ENCODE results near the gene SLC6A8.

DNA sequence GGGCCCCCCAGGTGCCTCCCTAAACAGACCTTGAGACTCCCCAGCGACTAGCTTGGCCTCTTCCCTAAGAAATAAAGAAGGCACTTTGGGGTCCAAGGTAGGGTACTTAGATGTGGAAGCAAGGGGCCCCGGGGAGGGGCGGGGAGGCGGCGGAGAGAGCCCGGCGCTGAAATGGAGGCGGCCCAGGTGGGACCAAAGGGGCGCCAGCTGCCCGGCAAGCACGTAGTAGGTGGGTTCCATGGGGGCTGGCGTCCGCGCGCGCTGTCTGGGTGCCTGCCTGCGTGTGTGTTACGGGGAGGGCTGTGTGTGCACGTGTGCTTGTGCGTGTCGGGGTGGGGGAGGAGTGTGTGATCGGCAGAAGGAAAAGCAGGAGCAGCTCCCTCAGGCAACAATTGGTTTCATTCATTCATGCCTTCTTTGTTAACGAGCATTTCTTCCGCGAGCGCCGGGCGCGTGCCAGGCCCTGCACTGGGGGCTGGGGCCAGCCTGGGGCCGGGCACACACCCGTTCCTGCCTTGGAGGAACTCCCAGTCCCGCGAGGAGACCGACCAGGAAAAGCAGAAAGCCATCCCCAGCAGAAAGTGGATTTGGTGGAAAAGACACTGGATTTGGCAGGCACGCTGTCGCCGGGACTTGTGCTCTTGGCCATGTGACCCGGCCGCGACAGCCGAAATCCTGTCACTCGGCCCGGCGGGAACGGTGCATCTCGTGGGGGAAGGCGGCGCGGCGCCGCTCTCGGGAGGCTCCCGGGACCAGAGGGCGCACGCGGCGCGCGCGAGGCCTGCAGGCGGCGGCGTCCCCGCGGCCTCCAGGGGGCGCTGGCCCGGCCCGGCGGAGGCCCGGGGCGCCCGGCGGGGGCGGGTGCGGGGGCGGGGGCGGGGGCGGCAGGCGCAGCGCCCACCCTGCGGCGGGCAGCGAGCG is 44.0 kb upstream of the SLC6A8 start:
- TF ChIP-seq RAD21 (IDR thresholded peaks at IDR 0.05; ENCODE audit: low read depth), result no peak
- TF ChIP-seq NFIC (IDR thresholded peaks at IDR 0.05), result no peak
- TF ChIP-seq TAF1 (IDR thresholded peaks at IDR 0.05; ENCODE audit: low read depth), result no peak
- no peak for TF ChIP-seq YY1 (IDR thresholded peaks at IDR 0.05; ENCODE audit: low read depth)

Data from Ishikawa (cell line).